Uterus (tissue), 2 donors: ENCODE measurements around the gene SUPT7L.

Experiments used
- POLR2A ChIP-seq, 2 donors: fragments of 450-650 bp; IDR thresholded peaks; one replicate each; pipeline ENCODE4 v1.6.1; 2016; ENCODE audit warnings: antibody characterized with exemption in 2 of 2, mild to moderate bottlenecking in 1 of 2, moderate library complexity in 1 of 2
- TF ChIP-seq, protein P1 (sequence below), 4 experiments: fragments of 200-600 bp in 2 of 4; fragments of 450-650 bp in 2 of 4; sonication (generic) in 2 of 4; IDR thresholded peaks; one replicate each; pipeline ENCODE4 v1.5.1; 2016 to 2019; ENCODE audit warnings: antibody characterized with exemption in 4 of 4, mild to moderate bottlenecking in 2 of 4, moderate library complexity in 1 of 4

DNA sequence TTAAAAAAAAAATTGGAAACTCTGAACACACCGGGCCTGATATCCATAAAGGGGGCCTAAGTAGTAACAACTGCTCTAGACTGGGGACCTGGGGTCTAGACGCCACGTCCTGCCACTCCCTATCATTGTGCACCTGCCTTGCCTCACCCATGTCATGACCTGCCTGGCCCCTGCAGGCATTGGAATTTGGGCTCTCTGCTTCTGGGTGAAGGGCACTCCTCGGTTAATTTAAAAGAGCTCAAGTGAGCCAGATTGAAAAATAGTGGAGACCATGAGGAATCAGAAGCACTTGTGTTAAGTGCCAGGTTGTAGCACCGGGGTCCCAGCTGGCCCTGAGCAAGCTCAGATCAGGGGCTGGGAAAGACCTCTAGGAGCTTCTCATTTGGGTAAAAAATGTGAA is 48.4 kb upstream of the SUPT7L start:
- TF ChIP-seq, protein P1, sequence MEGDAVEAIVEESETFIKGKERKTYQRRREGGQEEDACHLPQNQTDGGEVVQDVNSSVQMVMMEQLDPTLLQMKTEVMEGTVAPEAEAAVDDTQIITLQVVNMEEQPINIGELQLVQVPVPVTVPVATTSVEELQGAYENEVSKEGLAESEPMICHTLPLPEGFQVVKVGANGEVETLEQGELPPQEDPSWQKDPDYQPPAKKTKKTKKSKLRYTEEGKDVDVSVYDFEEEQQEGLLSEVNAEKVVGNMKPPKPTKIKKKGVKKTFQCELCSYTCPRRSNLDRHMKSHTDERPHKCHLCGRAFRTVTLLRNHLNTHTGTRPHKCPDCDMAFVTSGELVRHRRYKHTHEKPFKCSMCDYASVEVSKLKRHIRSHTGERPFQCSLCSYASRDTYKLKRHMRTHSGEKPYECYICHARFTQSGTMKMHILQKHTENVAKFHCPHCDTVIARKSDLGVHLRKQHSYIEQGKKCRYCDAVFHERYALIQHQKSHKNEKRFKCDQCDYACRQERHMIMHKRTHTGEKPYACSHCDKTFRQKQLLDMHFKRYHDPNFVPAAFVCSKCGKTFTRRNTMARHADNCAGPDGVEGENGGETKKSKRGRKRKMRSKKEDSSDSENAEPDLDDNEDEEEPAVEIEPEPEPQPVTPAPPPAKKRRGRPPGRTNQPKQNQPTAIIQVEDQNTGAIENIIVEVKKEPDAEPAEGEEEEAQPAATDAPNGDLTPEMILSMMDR (IDR thresholded peaks at IDR 0.05), result no peak
- TF ChIP-seq POLR2A (IDR thresholded peaks at IDR 0.05), result no peak
